Raji (cell line): ENCODE data around the gene SYNM.

Experiments used
- POLR2A ChIP-seq: IDR thresholded peaks from 2 replicates; pipeline ENCODE4 v1.6.1; 2011; ENCODE audit warnings: low read depth, low read length, control low read depth; ENCODE audit not compliant: insufficient read depth

Gene SYNM

DNA sequence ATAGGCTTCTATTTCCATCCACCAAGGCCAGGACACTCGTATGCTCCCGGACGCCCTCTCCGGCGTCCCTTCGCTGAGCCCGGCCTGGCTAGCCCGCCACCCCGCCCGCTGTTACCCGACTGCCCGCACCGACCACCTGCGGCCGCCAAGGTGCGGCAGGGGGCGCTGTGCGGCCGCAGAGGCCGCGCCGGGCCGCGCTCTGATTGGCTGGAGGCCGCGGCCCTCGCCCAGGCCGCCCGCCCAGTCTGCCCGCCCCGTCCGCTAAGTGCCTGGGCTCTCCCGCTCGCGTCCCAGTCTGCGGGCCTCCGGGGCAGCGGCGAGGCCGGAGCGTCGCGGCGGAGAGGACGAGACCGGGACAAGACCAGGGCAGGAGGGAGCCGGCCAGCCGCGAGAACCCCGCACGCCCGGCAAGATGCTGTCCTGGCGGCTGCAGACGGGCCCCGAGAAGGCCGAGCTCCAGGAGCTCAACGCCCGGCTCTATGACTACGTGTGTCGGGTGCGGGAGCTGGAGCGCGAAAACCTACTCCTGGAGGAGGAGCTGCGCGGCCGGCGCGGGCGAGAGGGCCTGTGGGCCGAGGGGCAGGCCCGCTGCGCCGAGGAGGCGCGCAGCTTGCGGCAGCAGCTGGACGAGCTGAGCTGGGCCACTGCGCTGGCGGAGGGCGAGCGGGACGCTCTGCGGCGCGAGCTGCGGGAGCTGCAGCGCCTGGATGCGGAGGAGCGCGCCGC, at the start of gene SYNM:
SYNM (plus strand) TSS at position 293 of the 726 bp plus-strand sequence; CDS start at position 413, 120 bp downstream.
- TF ChIP-seq POLR2A: no peak

DNA sequence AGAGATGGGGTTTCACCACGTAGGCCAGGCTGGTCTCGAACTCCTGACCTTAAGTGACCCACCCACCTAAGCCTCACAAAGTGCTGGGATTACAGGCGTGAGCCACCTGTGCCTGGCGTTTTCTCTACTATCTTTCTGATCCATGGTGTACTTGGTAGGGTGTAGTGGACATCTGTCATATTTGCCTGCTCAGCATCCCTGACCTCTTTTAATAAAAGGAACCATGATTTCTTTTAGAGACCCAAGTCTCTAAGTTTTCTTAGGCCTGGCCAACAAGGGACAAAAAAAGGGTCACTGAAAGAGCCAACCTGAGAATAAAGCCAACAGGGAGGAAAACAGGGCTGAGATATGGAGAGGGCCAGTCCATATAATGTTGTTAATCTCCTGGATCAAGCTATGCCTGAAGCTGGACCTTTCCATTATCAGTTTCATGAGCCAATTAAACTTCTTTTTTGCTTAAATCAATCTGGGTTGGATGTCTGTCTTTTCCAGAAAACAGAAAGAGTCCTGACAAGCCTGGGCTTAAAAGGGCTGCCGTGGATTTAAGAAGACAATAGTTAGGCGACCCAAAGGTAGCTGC, 49.2 kb upstream of the SYNM start:
- no peak for TF ChIP-seq POLR2A

DNA sequence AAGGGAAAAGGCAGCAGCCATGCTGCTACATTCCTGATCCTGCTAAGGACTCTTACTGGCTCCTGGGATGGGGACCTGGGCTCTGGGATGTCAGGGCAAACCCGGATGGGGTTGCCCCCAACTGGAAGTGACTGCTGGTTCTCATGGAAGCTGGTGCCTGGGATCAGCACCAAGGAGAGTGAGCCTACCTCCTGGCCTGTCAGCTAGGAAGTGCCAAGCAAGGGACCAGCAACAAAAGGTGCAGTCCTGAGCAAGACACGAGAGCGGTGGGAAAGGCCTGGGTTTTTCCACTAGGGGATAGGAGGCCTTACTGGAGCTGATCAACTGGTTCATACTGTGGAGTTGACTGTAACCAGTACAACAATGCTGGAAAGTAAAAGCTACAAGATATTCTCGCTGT, 47.9 kb upstream of the SYNM start:
- no peak for TF ChIP-seq POLR2A

GRCh38 chr15:99057697-99058420, 47.0 kb upstream of the SYNM start:
- no peak for TF ChIP-seq POLR2A

DNA sequence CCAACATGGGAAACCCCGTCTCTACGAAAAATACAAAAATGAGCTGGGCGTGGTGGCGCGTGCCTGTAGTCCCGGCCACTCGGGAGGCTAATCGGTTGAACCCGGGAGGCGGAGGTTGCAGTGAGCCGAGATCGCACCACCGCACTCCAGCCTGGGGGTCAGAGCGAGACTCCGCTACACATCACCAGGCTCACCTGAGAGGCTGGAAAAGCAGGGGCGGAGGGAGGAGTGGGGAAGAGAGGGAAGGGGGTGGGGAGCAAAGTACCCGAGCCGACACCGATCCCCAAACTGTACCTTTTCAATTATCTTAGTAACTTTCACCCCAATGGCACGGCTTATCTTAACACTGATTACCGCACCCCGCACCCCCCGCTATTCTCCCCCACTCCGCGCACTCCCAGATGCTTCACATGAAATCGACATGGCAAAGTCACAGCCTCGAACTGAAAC, 46.4 kb upstream of the SYNM start:
- TF ChIP-seq POLR2A: no peak

DNA sequence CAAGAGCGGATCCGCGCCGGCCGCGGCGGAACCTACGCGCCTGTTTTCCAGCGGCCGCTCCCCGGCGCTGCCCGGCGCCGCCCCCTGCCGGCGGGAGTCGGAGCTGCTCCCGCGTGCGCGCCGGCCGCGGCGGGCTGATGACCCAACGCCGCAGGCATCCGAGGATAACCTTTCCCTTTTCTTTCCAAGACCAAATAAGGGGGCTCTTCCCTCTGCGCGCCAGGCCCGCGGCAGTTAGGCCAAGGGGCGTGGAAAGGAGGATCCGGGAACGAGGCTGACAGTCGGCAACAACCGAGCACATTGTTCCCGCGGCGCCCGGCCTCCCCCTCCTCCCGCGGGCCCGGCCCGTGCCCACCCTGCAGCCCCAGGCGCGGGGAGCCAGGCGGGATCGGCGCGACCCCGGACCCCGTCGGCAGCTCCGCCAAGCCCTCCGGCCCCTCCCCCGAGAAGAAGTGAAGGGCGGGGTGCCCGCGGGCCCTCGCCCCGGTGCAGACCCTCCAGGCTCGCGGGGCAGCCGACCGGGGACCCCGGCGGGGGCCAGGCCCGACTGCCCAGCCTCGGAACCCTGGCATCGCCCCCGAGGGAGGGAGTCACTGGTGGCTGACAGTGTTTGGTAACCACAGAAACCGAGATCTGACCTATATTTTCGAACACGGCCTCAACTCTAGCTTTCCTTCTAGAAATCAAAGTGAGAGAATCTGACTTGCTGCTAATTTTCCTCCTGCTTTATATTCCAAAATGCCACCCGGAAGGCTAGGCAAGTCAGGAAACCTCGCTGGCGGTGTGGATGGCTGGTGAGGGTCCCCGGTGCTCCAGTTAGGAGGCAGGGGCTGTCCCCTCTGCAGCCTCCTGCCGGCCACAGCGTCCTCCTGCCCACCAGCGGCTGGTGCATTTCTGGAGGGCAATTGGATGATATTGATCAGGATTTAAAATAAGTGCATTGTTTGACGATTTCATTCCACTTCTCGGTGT, 45.6 kb upstream of the SYNM start:
- TF ChIP-seq POLR2A: no peak

DNA sequence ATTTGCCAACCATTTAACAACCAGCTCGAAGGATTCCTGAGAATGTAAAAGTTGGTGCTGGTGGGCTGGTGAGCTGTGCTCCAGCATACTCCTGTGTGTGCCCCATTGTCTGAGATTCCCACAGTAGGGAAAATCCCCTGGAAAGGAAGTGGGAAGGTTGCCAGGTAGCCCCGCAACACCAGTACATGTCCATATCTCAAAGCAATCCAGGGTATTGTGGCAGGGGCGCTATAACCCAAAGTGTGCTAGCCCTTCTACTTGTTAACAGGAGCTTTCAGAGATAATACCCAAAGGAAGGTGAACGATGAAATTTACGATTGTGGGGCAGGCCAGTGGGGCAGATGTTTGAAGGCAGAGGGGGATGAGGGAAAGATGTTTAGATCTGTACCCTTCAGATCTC, 42.7 kb upstream of the SYNM start:
- no peak for TF ChIP-seq POLR2A

DNA sequence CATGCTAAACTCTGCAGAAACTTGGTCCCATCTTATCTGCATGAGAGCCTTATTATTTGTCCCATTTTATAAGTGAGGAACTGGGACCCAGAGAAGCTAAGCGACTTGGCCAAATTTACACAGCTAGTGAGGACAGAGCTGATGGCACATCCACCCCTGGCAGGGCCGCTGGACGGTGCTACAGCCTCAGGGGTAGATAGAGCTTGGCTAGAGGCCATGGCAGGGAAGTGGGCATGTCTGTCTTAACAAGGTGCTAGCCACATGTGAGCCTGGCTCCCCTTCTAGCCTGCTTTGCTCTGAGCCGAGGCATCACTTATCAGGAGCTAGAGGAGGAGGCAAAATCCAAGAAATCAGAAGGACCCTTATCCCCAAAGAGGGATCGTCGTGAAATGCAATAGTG, 36.7 kb upstream of the SYNM start:
- TF ChIP-seq POLR2A: no peak

DNA sequence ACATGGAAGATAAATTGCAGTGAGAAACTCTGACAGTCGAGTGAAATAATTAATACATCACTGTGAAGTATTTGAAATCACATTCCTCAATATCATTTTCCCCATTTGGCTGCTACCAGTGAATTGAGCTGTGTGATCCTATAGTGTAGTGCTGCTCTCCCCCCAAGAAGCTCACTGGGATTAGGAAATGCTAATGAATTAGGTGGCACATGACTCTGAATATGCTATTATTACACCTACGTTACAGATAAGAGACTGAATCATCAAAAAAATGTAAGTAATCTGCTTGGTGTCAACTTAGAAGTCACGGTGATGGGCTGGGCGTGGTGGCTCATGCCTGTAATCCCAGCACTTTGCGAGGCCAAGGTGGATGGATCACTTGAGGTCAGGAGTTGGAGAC, 34.7 kb upstream of the SYNM start:
- TF ChIP-seq POLR2A: no peak

DNA sequence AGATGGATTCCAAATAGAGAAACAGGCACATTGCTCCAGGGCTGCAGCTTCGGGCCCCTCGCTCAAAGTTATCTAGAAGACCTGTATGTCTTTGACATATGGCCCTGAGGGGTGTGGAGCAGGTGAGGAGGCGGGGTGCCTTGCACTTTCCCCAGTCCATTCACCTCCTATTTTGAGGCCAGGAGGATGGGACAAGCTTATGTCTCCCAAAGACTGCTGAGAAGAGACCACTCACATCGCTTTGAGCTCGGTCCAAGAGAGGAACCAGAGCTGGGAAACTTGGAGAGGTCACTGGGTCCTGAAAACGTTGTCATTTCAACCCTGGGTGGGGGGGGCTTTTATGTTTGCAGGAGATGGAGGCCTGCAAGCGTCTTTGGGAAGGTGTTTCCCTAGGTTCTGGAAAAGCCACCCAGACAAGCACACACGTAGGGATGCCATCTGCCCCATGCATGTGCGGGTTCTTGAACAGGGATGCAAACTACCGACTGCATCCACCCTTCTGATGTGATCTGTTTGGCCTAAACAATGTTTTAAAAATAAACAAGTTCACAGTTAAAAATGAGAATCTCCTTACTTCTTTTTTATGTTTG, 33.7 kb upstream of the SYNM start:
- TF ChIP-seq POLR2A: no peak

DNA sequence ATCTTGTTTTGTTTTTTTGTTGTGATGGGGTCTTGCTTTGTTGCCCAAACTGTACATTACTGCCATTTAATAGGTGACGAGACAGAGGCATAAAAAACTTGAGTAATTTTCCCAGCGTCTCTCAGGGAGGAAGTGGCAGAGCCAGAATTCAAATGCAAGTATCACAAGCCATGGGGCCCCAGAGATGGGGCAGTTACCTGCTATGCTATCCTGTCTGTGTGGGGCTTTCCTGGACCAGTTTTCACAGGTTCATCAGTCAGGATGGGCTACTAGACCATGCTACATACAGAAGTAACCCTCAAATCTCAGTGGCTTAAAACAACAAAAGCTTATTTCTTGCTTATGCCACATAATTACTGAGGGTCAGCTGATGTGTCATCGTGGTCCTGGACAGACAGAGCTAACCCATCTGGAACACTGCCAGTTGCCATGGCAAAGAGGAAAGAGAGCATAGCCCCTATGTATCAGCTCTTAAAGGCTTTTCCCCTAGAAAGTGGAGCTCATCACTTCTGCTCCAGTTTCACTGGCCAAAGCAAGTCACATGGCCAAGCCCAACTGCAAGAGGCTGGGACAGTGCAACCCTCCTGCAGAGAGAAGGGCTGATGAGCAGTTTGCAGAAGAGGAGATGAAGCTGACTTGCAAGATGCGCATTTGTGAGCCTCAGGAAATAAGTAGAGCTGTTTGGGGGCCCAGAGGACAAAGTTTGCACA, 31.7 kb upstream of the SYNM start:
- TF ChIP-seq POLR2A: no peak

DNA sequence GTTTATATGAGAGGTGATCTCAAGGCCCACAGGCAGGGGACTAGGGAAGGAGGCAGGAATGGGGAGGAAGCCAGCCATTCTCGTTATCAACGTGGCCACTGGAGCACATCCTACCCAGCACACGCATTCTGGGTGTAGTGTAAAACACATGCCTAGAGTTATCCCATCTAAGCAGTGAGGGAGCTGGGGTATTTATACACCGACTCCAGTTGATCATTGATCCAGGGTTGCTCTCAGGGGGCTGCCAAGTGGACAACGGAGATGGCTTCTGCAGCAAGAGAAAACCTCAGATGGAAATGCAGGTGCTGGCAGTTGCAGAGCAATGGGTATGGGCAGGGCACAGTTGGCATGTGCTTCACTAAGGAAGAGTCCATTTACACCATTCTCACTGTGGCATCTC, 30.4 kb upstream of the SYNM start:
- TF ChIP-seq POLR2A: no peak

- TF ChIP-seq POLR2A: no peak
These were observed 28.8 kb upstream of the SYNM start for GRCh38 chr15:99076109-99076508.
